Activated CD4-positive, alpha-beta T cell treated with anti-CD3 and anti-CD28 coated beads, Interleukin-2, amount 10 ng/mL, durations not matched to agents 24 days and 14 days (primary cell): Measurements from ENCODE around the gene TMEM127. TPM values are rescaled to one million over a fixed set of nuclear protein-coding genes. Genes with fewer than 3 reads are reported as not detected.
A peak's percentile ranks its signal among the peaks of the same experiment; 100 is the strongest.

Source experiments
- DNase-seq: peaks from one replicate; pipeline ENCODE4 v3.0.0; 2022
- H3K27ac Mint-ChIP-seq: one replicate; pipeline ENCODE4 v1.8.0; 2022; ENCODE audit warnings: mild to moderate bottlenecking, mixed read lengths
- H3K27me3 Mint-ChIP-seq: one replicate; pipeline ENCODE4 v1.8.0; 2022; ENCODE audit warnings: mixed read lengths
- H3K36me3 Mint-ChIP-seq: one replicate; pipeline ENCODE4 v1.8.0; 2022; ENCODE audit warnings: low read depth, mild to moderate bottlenecking, mixed read lengths
- H3K4me1 Mint-ChIP-seq: one replicate; pipeline ENCODE4 v1.8.0; 2021; ENCODE audit warnings: mixed read lengths
- H3K4me3 Mint-ChIP-seq: one replicate; pipeline ENCODE4 v1.8.0; 2022; ENCODE audit warnings: mild to moderate bottlenecking, moderate library complexity, mixed read lengths
- H3K9me3 Mint-ChIP-seq: one replicate; pipeline ENCODE4 v1.8.0; 2021; ENCODE audit warnings: mixed read lengths
- intact Hi-C: fragments of 100-400 bp; cut with micrococcal nuclease; formaldehyde crosslinking; loops from one replicate; pipeline ENCODE4 v1.15.1; 2023
- total RNA-seq: library from RNA; stranded (reverse); gene quantifications from 2 replicates; pipeline ENCODE4 v1.2.3, GENCODE V29; 2022

TMEM127 gene
- total RNA-seq, 1 donor from 2014 or later, result 31.6 TPM

DNA sequence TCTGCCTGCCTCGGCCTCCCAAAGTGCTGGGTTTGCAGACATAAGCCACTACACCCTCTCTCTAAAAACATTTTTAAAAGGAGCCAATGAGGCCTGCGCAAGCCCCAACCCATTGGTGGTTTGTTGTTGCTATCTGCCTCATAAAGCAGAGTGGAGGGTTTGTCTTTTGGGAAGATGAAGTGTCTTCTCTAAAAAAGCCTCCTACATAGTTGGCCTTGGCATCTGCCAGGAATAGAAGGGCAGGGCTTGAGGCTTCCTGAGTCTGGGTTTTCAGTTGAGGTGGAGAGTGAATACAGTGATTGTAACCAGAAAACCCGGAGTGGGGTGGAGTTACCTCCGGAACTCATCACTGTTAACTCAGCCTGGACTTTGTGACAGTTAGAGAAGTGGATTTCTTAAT lies 51.2 kb downstream of the TMEM127 start:
- intact Hi-C loops, result no loop called here
- DNase-seq, result no peak
- Mint-ChIP-seq H3K4me3 (no peak overlapping the region), H3K36me3 (peaks cover 2% of the 10 kb centered on the region), H3K4me1 (peaks cover 10% of the 10 kb centered on the region), H3K9me3 (no peaks in the 10 kb centered on the region), H3K27me3 (no peaks in the 10 kb centered on the region), H3K27ac (no peak overlapping the region)

- no peaks in the 10 kb centered on the region for H3K27me3 Mint-ChIP-seq
- peaks cover 2% of the 10 kb centered on the region for H3K36me3 Mint-ChIP-seq
- no peaks in the 10 kb centered on the region for H3K9me3 Mint-ChIP-seq
- H3K4me1 Mint-ChIP-seq, result peaks cover 17% of the 10 kb centered on the region
- no peak overlapping the region for H3K4me3 Mint-ChIP-seq
- no peak for DNase-seq
- no peak overlapping the region for H3K27ac Mint-ChIP-seq
- intact Hi-C loops, result no loop called here
Measured at GRCh38 chr2:96213379-96213778, 52.4 kb downstream of the TMEM127 start.

GRCh38 chr2:96212339-96212738 lies 53.5 kb downstream of the TMEM127 start:
- H3K4me3 Mint-ChIP-seq, result no peak overlapping the region
- H3K9me3 Mint-ChIP-seq, result no peaks in the 10 kb centered on the region
- H3K36me3 Mint-ChIP-seq, result peaks cover 8% of the 10 kb centered on the region
- H3K27ac Mint-ChIP-seq, result no peak overlapping the region
- intact Hi-C loops, result no loop called here
- H3K4me1 Mint-ChIP-seq, result peaks cover 20% of the 10 kb centered on the region
- H3K27me3 Mint-ChIP-seq, result no peaks in the 10 kb centered on the region
- DNase-seq, result no peak

GRCh38 chr2:96209729-96210085 lies 56.1 kb downstream of the TMEM127 start:
- Mint-ChIP-seq H3K4me3 (peak overlapping the region; percentile 96), H3K27ac (peak overlapping the region; percentile 90), H3K4me1 (peaks cover 39% of the 10 kb centered on the region), H3K9me3 (no peaks in the 10 kb centered on the region), H3K36me3 (peaks cover 29% of the 10 kb centered on the region), H3K27me3 (no peaks in the 10 kb centered on the region)
- intact Hi-C loops, result loop anchor here (1.0 to 5.0 kb wide), 6 partner anchors 33 to 328 kb away; partner anchors contain the start of genes ARID5A, CIAO1 and DUSP2
- no peak for DNase-seq

GRCh38 chr2:96209011-96209728 lies 56.6 kb downstream of the TMEM127 start:
- H3K27me3 Mint-ChIP-seq, result no peaks in the 10 kb centered on the region
- H3K27ac Mint-ChIP-seq, result peak overlapping the region; percentile 90
- intact Hi-C loops, result loop anchor here (1.0 to 5.0 kb wide), 6 partner anchors 34 to 328 kb away; partner anchors contain the start of genes ARID5A, CIAO1 and DUSP2
- H3K36me3 Mint-ChIP-seq, result peaks cover 31% of the 10 kb centered on the region
- peaks cover 42% of the 10 kb centered on the region for H3K4me1 Mint-ChIP-seq
- H3K9me3 Mint-ChIP-seq, result no peaks in the 10 kb centered on the region
- peak overlapping the region; percentile 96 for H3K4me3 Mint-ChIP-seq
- DNase-seq, result no peak

GRCh38 chr2:96208143-96209010 lies 57.4 kb downstream of the TMEM127 start, which contains the start of gene STARD7:
Gene STARD7, minus strand, starts transcription at chr2:96208827. Its CDS starts 393 bp downstream, at chr2:96208434.
- Mint-ChIP-seq H3K27ac (peak within 1 kb of the TSS; percentile 90), H3K27me3 (no peaks in the 10 kb centered on the region), H3K36me3 (peaks cover 35% of the 10 kb centered on the region), H3K9me3 (no peaks in the 10 kb centered on the region), H3K4me1 (peaks cover 50% of the 10 kb centered on the region), H3K4me3 (peak within 1 kb of the TSS; percentile 96)
- DNase-seq, result peak; percentile 99
- intact Hi-C loops, result loop anchor here (1.0 to 5.0 kb wide), 6 partner anchors 34 to 329 kb away; partner anchors contain the start of genes ARID5A, CIAO1 and DUSP2

DNA sequence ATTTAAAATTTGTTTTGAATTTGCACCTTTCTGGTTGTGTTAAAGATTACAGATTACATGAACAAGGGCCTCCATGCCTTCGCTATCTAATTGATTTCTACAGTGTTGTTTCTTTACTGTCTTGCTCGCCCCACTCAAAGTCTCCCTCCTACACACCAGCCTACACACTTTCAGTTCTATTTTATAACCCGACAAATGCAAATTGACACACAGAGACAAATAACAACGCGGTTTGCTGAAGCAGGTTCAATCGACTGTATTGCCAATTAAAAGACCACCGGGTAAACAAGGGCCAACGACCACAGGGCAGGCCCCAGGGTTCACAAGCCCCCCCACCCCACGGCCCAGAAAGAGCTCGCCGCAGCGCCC lies 58.0 kb downstream of the TMEM127 start:
- peak overlapping the region; percentile 90 for H3K27ac Mint-ChIP-seq
- H3K4me3 Mint-ChIP-seq, result peak overlapping the region; percentile 96
- DNase-seq, result no peak
- intact Hi-C loops, result loop anchor here (2.0 to 5.0 kb wide), 5 partner anchors 35 to 330 kb away; partner anchors contain the start of genes ARID5A and DUSP2
- H3K36me3 Mint-ChIP-seq, result peaks cover 41% of the 10 kb centered on the region
- peaks cover 57% of the 10 kb centered on the region for H3K4me1 Mint-ChIP-seq
- no peaks in the 10 kb centered on the region for H3K27me3 Mint-ChIP-seq
- no peaks in the 10 kb centered on the region for H3K9me3 Mint-ChIP-seq

DNA sequence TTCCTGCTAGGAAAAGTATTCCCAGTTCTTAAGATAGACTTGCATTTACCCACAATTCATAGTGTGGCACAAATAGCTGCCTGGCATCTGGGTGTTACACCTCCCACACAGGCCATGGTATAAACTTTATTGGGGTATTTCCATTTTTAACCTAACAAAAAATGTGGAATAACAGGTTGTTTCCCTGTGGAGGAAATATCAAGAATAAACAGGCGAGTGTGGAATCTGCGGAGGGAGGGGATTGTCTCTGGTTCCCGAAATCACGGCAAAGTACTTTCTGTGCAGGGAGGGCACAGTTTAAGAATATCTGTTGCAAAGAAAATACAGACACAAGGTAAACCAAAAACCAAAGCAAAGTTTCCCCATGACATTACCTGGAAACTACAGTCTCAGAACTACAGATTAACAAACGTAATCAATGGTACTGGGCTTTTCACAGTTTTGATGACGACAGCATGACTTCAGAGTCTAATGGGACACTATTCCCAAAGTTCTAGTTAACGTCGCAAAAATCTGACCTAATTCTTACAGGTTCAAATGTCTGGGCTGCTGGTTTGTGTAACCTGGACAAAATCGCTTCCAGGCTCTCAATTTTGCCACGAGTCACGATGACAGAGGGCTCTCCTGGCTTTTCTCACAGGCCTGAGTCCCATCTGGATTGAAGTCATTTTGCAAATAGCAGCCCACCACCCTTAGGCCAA lies 58.6 kb downstream of the TMEM127 start:
- DNase-seq, result no peak
- Mint-ChIP-seq H3K27me3 (no peaks in the 10 kb centered on the region), H3K36me3 (peaks cover 41% of the 10 kb centered on the region), H3K4me1 (peaks cover 60% of the 10 kb centered on the region), H3K4me3 (peak overlapping the region; percentile 96), H3K27ac (peak overlapping the region; percentile 90), H3K9me3 (no peaks in the 10 kb centered on the region)
- intact Hi-C loops, result loop anchor here (5.0 kb wide), 3 partner anchors 115 to 330 kb away; partner anchors contain the start of gene ARID5A

DNA sequence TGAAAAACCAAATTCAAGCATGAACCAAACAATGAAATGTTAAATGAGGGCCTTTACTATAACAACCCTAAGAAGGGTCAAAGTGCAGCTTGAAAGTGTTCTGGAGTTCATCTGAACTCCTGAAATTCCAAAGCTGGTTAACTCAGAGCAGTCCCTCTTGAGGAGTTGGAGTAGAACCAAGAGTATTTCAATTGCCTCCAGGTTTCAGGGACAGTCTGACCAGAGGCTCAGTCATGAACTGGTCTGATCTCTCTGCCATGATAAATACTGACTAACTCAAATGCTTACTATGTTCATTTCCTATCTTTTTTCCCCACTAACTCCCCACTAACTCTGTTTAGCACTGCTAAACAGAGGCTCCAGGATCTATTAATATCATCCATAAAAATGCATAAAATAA lies 59.9 kb downstream of the TMEM127 start:
- peaks cover 39% of the 10 kb centered on the region for H3K36me3 Mint-ChIP-seq
- no peaks in the 10 kb centered on the region for H3K9me3 Mint-ChIP-seq
- H3K4me1 Mint-ChIP-seq, result peaks cover 60% of the 10 kb centered on the region
- peak overlapping the region; percentile 67 for H3K27ac Mint-ChIP-seq
- H3K27me3 Mint-ChIP-seq, result no peaks in the 10 kb centered on the region
- DNase-seq, result no peak
- intact Hi-C loops, result loop anchor here (5.0 kb wide), 3 partner anchors 116 to 331 kb away; partner anchors contain the start of gene ARID5A
- peak overlapping the region; percentile 80 for H3K4me3 Mint-ChIP-seq

- no peaks in the 10 kb centered on the region for H3K9me3 Mint-ChIP-seq
- H3K27ac Mint-ChIP-seq, result peak overlapping the region; percentile 46
- H3K4me3 Mint-ChIP-seq, result peak overlapping the region; percentile 75
- intact Hi-C loops, result loop anchor here (5.0 kb wide), 3 partner anchors 117 to 332 kb away; partner anchors contain the start of gene ARID5A
- no peaks in the 10 kb centered on the region for H3K27me3 Mint-ChIP-seq
- peaks cover 62% of the 10 kb centered on the region for H3K4me1 Mint-ChIP-seq
- no peak for DNase-seq
- peaks cover 41% of the 10 kb centered on the region for H3K36me3 Mint-ChIP-seq
Measured at GRCh38 chr2:96204836-96205624, 60.8 kb downstream of the TMEM127 start.

DNA sequence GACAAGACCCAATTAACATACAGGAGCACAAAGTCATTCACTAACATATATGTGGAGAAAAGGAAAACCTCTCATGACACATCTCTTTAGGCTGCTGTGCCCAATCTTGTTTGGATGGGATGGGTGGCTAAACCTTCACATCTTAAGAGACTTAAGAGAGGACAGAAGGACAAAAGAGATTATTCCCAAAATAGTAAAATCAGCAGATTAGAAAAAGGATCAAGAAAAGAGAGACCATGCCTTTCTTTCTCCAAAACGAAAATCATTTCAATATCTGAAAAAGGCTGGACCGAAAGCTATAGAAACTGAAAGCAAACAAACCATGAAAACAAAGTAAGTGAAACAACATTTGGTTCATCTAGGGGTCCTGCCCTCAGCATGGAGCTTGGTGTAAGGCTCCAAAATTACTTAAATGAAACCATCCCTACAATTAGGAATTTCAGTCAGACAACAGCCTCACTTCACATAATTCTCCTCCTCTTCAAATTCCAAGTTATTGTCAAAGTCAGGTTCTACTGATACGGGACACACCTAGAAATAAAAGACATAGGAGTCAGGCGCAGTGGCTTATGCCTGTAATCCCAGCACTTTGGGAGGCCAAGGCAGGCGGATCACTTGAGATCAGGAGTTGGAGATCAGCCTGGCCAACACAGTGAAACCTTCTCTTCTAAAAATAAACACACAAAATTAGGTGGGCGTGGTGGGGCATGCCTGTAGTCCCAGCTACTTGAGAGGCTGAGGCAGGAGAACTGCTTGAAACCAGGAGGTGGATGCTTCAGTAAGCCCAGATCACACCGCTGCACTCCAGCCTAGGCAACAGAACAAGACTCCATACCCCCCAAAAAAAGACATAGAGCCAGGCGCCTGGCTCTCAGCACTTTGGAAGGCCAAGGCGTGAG lies 62.4 kb downstream of the TMEM127 start:
- peak; percentile 64 for DNase-seq
- Mint-ChIP-seq H3K4me1 (peaks cover 66% of the 10 kb centered on the region), H3K36me3 (peaks cover 45% of the 10 kb centered on the region)

More for the DNA sequence above, 62.4 kb downstream of the TMEM127 start:
- H3K27me3 Mint-ChIP-seq, result no peaks in the 10 kb centered on the region
- peak overlapping the region; percentile 65 for H3K27ac Mint-ChIP-seq
- intact Hi-C loops, result no loop called here
- H3K9me3 Mint-ChIP-seq, result no peaks in the 10 kb centered on the region
- peak overlapping the region; percentile 75 for H3K4me3 Mint-ChIP-seq
